NCI-H446 (cell line): ENCODE results near the gene DNAH3.
"Not testable (repeated sequence)": the region's sequence is repeated elsewhere in the genome, so short reads cannot be mapped to it uniquely, and the experiment has no call there.

ENCODE experiments used
- DNase-seq, 2 experiments: peaks; one replicate each; lab custom pipeline; 2025; lab: John Stamatoyannopoulos, UW

DNAH3 gene

GRCh38 chr16:21005008-21005407 is 145.6 kb downstream of the DNAH3 start:
- DNase-seq, result no peak

GRCh38 chr16:21001262-21001661 is 149.4 kb downstream of the DNAH3 start:
- DNase-seq, result no peak

- DNase-seq, result no peak
These were observed 153.5 kb downstream of the DNAH3 start for GRCh38 chr16:20997147-20997546.

- DNase-seq, result no peak
These were observed 154.9 kb downstream of the DNAH3 start for GRCh38 chr16:20995711-20996110.

GRCh38 chr16:20989496-20990070 is 161.1 kb downstream of the DNAH3 start:
- not testable (repeated sequence) for DNase-seq

- DNase-seq, result no peak
These were observed 163.6 kb downstream of the DNAH3 start for GRCh38 chr16:20987049-20987448.

GRCh38 chr16:20984019-20984418 is 166.6 kb downstream of the DNAH3 start:
- DNase-seq, result no peak

- DNase-seq, result no peak
These were observed 174.1 kb downstream of the DNAH3 start for GRCh38 chr16:20976576-20976975.

- DNase-seq, result not testable (repeated sequence)
These were observed 177.4 kb downstream of the DNAH3 start for GRCh38 chr16:20973201-20973600.

- DNase-seq, result no peak
These were observed 179.2 kb downstream of the DNAH3 start for GRCh38 chr16:20971401-20971800.

- DNase-seq, result no peak
These were observed 181.3 kb downstream of the DNAH3 start for GRCh38 chr16:20969386-20969785.

- DNase-seq, result no peak
These were observed 181.9 kb downstream of the DNAH3 start for GRCh38 chr16:20968765-20969164.

GRCh38 chr16:20960899-20961298 is 189.7 kb downstream of the DNAH3 start:
- no peak for DNase-seq

GRCh38 chr16:20957153-20957552 is 193.5 kb downstream of the DNAH3 start:
- no peak for DNase-seq

GRCh38 chr16:20956319-20956718 is 194.3 kb downstream of the DNAH3 start:
- DNase-seq, result no peak

GRCh38 chr16:20954574-20954973 is 196.1 kb downstream of the DNAH3 start:
- DNase-seq, result no peak

GRCh38 chr16:20952139-20952920 is 198.3 kb downstream of the DNAH3 start:
- no peak for DNase-seq

GRCh38 chr16:20950294-20950693 is 200.4 kb downstream of the DNAH3 start:
- no peak for DNase-seq

- DNase-seq, result no peak
These were observed 201.0 kb downstream of the DNAH3 start for GRCh38 chr16:20949660-20950059.

GRCh38 chr16:20948444-20948843 is 202.2 kb downstream of the DNAH3 start:
- no peak for DNase-seq

GRCh38 chr16:20946015-20946629 is 204.5 kb downstream of the DNAH3 start:
- no peak for DNase-seq

GRCh38 chr16:20945575-20945875 is 205.1 kb downstream of the DNAH3 start:
- DNase-seq, result not testable (repeated sequence)

- DNase-seq, result no peak
These were observed 205.6 kb downstream of the DNAH3 start for GRCh38 chr16:20944861-20945574.
